Measurements from ENCODE around the gene SDHA. TPM values are rescaled to one million over a fixed set of nuclear protein-coding genes. Genes with fewer than 3 reads are reported as not detected.

SDHA gene
- total RNA-seq, 2 donors from 2014 or later, result 59.6 to 70.5 TPM

DNA sequence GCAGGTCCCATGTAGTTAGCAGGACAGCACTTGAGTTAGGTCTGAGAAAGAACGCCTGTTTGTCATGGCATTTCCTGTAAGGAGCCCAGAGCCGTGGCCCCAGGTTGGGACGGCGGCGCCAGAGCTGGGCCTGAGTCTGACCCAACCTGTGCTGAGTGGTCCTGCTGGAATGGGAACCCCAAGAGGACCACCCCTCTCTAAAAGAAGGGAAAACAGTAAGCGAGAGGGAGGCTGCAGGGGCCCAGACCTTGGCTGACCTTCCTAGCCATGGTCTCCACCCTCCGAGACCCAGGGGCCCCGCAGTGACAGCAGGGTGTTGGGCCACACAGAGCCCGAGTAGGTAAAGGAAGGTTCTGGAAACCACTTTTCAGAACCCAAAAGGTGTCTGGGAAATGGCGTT, 28.6 kb upstream of the SDHA start:
- H3K27ac ChIP-seq, result no peak overlapping the region
- H3K4me3 ChIP-seq, result no peak overlapping the region
- ATAC-seq (ENCODE audit: insufficient number of reproducible peaks, low FRiP score, low read depth), result no peak
- H3K36me3 ChIP-seq, result no peaks in the 10 kb centered on the region
- no peaks in the 10 kb centered on the region for H3K9me3 ChIP-seq
- H3K4me1 ChIP-seq (ENCODE audit: control insufficient read depth in 1 of 2, low read depth in 2 of 2), result peaks cover 4 to 26% of the 10 kb centered on the region in 2 donors
- H3K27me3 ChIP-seq (replicated peaks; ENCODE audit: insufficient read depth), result no peaks in the 10 kb centered on the region
- no peak for TF ChIP-seq CTCF (IDR thresholded peaks at IDR 0.05)
- DNase-seq (ENCODE audit: low spot score), result no peak

DNA sequence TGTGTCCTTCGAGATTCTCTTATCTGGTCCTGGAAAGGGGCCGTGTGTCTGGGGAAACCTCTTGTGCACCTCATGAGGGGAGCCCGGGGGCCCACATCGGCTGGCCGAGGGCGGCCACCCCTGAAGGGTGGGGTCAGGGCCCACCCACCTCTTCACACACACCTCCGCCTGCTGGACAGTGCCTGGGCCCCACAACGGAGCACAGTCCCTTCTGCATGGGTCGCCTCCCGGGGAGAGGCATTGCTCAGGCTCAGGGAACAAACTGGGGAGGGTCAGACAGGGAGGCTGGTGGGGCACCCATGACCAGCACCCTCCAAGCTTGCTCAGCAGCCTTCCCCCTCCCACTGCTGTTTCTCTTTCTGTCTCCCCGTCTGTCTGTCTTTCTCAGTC, 28.1 kb upstream of the SDHA start:
- H3K4me1 ChIP-seq (ENCODE audit: control insufficient read depth in 1 of 2, low read depth in 2 of 2), result peaks cover 4 to 26% of the 10 kb centered on the region in 2 donors
- no peaks in the 10 kb centered on the region for H3K36me3 ChIP-seq
- TF ChIP-seq CTCF (IDR thresholded peaks at IDR 0.05), result no peak
- no peak for ATAC-seq (ENCODE audit: insufficient number of reproducible peaks, low FRiP score, low read depth)
- H3K4me3 ChIP-seq, result no peak overlapping the region
- H3K9me3 ChIP-seq, result no peaks in the 10 kb centered on the region
- DNase-seq (ENCODE audit: low spot score), result no peak
- no peak overlapping the region for H3K27ac ChIP-seq
- H3K27me3 ChIP-seq (replicated peaks; ENCODE audit: insufficient read depth), result no peaks in the 10 kb centered on the region

GRCh38 chr5:190366-191035, 27.6 kb upstream of the SDHA start:
- Histone ChIP-seq H3K36me3 (no peaks in the 10 kb centered on the region), H3K9me3 (no peaks in the 10 kb centered on the region), H3K4me1 (ENCODE audit: control insufficient read depth in 1 of 2, low read depth in 2 of 2) (peaks cover 4 to 26% of the 10 kb centered on the region in 2 donors), H3K4me3 (peak overlapping the region; percentile 57), H3K27ac (no peak overlapping the region), H3K27me3 (replicated peaks; ENCODE audit: insufficient read depth) (no peaks in the 10 kb centered on the region)
- DNase-seq (ENCODE audit: low spot score), result no peak
- ATAC-seq (ENCODE audit: insufficient number of reproducible peaks, low FRiP score, low read depth), result no peak
- no peak for TF ChIP-seq CTCF (IDR thresholded peaks at IDR 0.05)

DNA sequence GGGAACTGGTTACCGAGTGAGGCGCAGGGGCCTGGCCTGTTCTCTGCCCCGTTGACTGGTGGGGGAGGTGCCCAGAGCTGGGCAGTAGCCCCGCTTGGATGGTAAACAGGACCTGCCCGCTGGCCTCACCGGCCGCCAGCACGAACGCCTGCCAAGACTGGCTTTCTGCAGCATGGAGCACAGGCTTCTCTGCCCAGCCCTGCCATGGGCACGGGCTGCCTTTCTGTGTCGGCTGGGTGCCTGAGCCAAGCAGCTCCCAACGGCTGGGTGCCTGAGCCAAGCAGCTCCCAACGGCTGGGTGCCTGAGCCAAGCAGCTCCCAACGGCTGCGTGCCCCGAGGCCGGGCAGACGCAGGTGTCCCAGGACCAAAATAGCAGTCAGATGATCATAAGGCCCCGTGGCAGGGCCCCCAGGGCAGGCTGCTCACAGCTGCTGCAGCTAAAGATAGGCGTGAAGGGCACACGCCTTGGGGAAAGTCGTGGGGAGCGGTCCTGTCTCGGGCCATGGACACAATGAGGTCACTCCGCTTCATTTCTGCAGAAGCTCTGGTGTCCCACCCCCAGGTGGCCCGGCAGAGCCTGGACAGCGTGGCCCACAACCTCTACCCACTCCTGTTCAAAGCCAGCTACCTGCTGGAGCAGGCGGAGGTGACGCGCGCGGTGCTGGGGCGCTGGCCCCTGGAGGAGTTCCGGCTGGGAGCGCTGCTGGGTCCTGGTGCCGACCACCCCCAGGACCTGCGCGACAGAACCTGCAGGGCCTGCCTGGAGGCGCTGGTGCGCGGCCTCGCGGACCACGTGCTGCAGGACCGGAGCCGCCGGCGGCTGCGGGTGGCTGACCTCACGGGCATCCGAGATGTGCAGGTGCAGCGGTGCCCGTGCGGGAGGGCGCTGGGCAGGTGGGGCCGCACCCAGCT, 26.8 kb upstream of the SDHA start, which contains the start of gene LRRC14B:
Gene LRRC14B, plus strand, starts transcription at position 460 of the 913 bp plus-strand sequence. Its CDS starts 44 bp downstream, at position 504.
- ATAC-seq (ENCODE audit: insufficient number of reproducible peaks, low FRiP score, low read depth) (no peak), DNase-seq (ENCODE audit: low spot score) (no peak)
- Histone ChIP-seq H3K9me3 (no peaks in the 10 kb centered on the region), H3K4me3 (peak within 1 kb of the TSS; percentile 57), H3K27ac (no peak within 1 kb of the TSS), H3K27me3 (replicated peaks; ENCODE audit: insufficient read depth) (no peaks in the 10 kb centered on the region), H3K36me3 (no peaks in the 10 kb centered on the region), H3K4me1 (ENCODE audit: control insufficient read depth in 1 of 2, low read depth in 2 of 2) (peaks cover 4 to 26% of the 10 kb centered on the region in 2 donors)
- no peak for TF ChIP-seq CTCF (IDR thresholded peaks at IDR 0.05)

Measured in thoracic aorta (tissue), 2 donors.